ENCODE data around the gene FAM47E. TPM values are rescaled to one million over a fixed set of nuclear protein-coding genes. Genes with fewer than 3 reads are reported as not detected.

FAM47E gene
- total RNA-seq, 3 donors from 2014 or later (not counting 1 experiment from before 2014, with no cell fraction given): 0.21 to 0.85 TPM; not detected in 1

- intact Hi-C loops (cut with micrococcal nuclease): no loop called here
- peaks cover 27 to 46% of the 10 kb centered on the region in 2 donors for H3K4me1 Mint-ChIP-seq
Observed at GRCh38 chr4:76302826-76303438, 51.4 kb downstream of the FAM47E start.

GRCh38 chr4:76305033-76305687 lies 53.6 kb downstream of the FAM47E start:
- Mint-ChIP-seq H3K4me1 (peaks cover 35 to 51% of the 10 kb centered on the region in 2 donors), H3K4me3 (peak overlapping the region; percentile 80), H3K9me3 (no peaks in the 10 kb centered on the region), H3K27me3 (ENCODE audit: low read depth in 2 of 2) (peaks cover 0 to 9% of the 10 kb centered on the region in 2 donors), H3K27ac (peak overlapping the region; percentile 17 to 63), H3K36me3 (peaks cover 8% of the 10 kb centered on the region)
- 22% methylated on average over 6 of the region's 7 CpGs for WGBS (ENCODE audit: insufficient coverage)
- intact Hi-C loops (cut with micrococcal nuclease): no loop called here
- H3K9me3 ChIP-seq (ENCODE audit: control insufficient read depth, insufficient read depth, low read length): no peaks in the 10 kb centered on the region
- ATAC-seq: peak; percentile 31 to 41 (median 39)
- no peaks in the 10 kb centered on the region for H3K36me3 ChIP-seq (ENCODE audit: control insufficient read depth, insufficient read depth, low read length)
- peak in 1 of 2 donors; percentile 42 for DNase-seq
- H3K4me1 ChIP-seq (ENCODE audit: control insufficient read depth, insufficient read depth, low read length): peaks cover 34% of the 10 kb centered on the region
- H3K27me3 ChIP-seq (ENCODE audit: control insufficient read depth, insufficient read depth, low read length): no peaks in the 10 kb centered on the region
- H3K27ac ChIP-seq (ENCODE audit: low read length): peak overlapping the region; percentile 11
- H3K4me3 ChIP-seq (ENCODE audit: low read length): peak overlapping the region; percentile 65
- no peak for TF ChIP-seq CTCF (IDR thresholded peaks at IDR 0.05)

More at GRCh38 chr4:76302826-76303438, 51.4 kb downstream of the FAM47E start:
- Histone ChIP-seq H3K4me1 (ENCODE audit: control insufficient read depth, insufficient read depth, low read length) (peaks cover 34% of the 10 kb centered on the region), H3K27me3 (ENCODE audit: control insufficient read depth, insufficient read depth, low read length) (no peaks in the 10 kb centered on the region), H3K36me3 (ENCODE audit: control insufficient read depth, insufficient read depth, low read length) (no peaks in the 10 kb centered on the region), H3K27ac (ENCODE audit: low read length) (no peak overlapping the region), H3K4me3 (ENCODE audit: low read length) (no peak overlapping the region), H3K9me3 (ENCODE audit: control insufficient read depth, insufficient read depth, low read length) (peaks cover 3% of the 10 kb centered on the region)
- peaks cover 0 to 4% of the 10 kb centered on the region in 2 donors for H3K9me3 Mint-ChIP-seq
- no peak for TF ChIP-seq CTCF (IDR thresholded peaks at IDR 0.05)
- H3K27me3 Mint-ChIP-seq (ENCODE audit: low read depth in 2 of 2): peaks cover 0 to 7% of the 10 kb centered on the region in 2 donors
- ATAC-seq: no peak
- peaks cover 7% of the 10 kb centered on the region for H3K36me3 Mint-ChIP-seq
- no peak overlapping the region for H3K4me3 Mint-ChIP-seq
- no peak overlapping the region for H3K27ac Mint-ChIP-seq
- DNase-seq: no peak
- 92% methylated on average over 3 of the region's 3 CpGs for WGBS (ENCODE audit: insufficient coverage)

GRCh38 chr4:76305971-76306881 lies 54.7 kb downstream of the FAM47E start, which contains the start of gene STBD1:
Gene STBD1, plus strand, starts transcription at chr4:76306733. Its CDS starts 37 bp downstream, at chr4:76306770.
- Mint-ChIP-seq H3K4me1 (peaks cover 30 to 46% of the 10 kb centered on the region in 2 donors), H3K9me3 (no peaks in the 10 kb centered on the region), H3K4me3 (peak within 1 kb of the TSS; percentile 80), H3K27me3 (ENCODE audit: low read depth in 2 of 2) (peaks cover 0 to 13% of the 10 kb centered on the region in 2 donors), H3K27ac (peak within 1 kb of the TSS; percentile 17 to 63), H3K36me3 (peaks cover 8% of the 10 kb centered on the region)
- ATAC-seq (peak; percentile 56 to 65 (median 63)), DNase-seq (peak; percentile 21 to 47)
- under 1% methylated on average over 85 of the region's 85 CpGs for WGBS (ENCODE audit: insufficient coverage)
- Histone ChIP-seq H3K9me3 (ENCODE audit: control insufficient read depth, insufficient read depth, low read length) (no peaks in the 10 kb centered on the region), H3K4me1 (ENCODE audit: control insufficient read depth, insufficient read depth, low read length) (peaks cover 34% of the 10 kb centered on the region), H3K27me3 (ENCODE audit: control insufficient read depth, insufficient read depth, low read length) (no peaks in the 10 kb centered on the region), H3K27ac (ENCODE audit: low read length) (peak within 1 kb of the TSS; percentile 11), H3K4me3 (ENCODE audit: low read length) (peak within 1 kb of the TSS; percentile 65), H3K36me3 (ENCODE audit: control insufficient read depth, insufficient read depth, low read length) (no peaks in the 10 kb centered on the region)
- intact Hi-C loops (cut with micrococcal nuclease): no loop called here
- no peak for TF ChIP-seq CTCF (IDR thresholded peaks at IDR 0.05)

All from natural killer cell (primary cell).